Measurements from ENCODE around the gene PHAF1.
A peak's percentile ranks its signal among the peaks of the same experiment; 100 is the strongest.

PHAF1 gene

DNA sequence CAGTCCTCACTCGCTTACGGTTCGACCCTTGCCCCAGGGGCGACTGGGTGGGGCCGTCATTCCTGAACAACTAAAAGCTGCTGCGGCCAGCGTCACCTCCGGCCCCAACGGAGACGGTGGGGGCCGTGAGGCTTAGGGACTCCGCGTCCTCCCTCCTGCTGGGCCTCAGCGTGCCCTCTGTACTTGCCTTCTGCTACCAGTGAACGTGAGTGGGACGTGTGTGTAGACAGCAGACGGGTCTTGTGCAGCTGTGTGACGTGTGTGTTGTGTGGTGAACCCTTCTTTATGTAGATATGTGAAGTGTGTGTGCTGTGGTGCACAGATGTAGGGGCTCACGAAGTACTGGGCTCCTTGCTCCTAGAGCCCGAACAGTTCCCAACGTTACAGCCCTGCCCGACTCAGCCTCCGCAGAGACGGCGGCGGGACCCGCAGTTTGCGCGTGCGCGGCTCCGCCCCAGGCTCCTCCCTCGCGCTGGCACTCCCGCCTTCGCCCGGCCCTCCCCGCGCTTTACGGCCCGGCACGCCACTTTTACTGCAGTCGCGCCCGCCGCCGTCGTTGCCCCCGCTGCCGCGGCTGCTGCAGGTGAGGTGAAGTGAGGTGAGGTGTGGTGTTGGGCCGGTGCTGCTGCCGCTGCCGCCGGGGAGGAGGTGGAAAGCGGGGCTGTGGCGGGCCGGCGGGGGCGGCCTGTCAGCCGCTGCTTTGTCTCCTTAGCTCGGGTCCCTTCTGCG is at the start of gene PHAF1:
Gene PHAF1, plus strand, starts transcription at position 535 of the 729 bp plus-strand sequence. CDS start 235 bp downstream, outside the sequence.
- Histone ChIP-seq H3K4me1 (ENCODE audit: control insufficient read depth, insufficient read depth, low read length) (peaks cover 5% of the 10 kb centered on the region; the same call in 1 of the 2 replicates), H3K9ac (ENCODE audit: low read depth, low read length) (peak within 1 kb of the TSS; percentile 45), H3K9me3 (ENCODE audit: control insufficient read depth, insufficient read depth, low read length) (no peaks in the 10 kb centered on the region), H3K4me3 (ENCODE audit: low read depth, low read length) (peak within 1 kb of the TSS; percentile 87), H3K36me3 (ENCODE audit: control insufficient read depth, insufficient read depth, low read length) (no peaks in the 10 kb centered on the region), H3K27me3 (ENCODE audit: control insufficient read depth, insufficient read depth, low read length) (no peaks in the 10 kb centered on the region), H3K27ac (ENCODE audit: low read depth, low read length) (peak within 1 kb of the TSS; percentile 63)

DNA sequence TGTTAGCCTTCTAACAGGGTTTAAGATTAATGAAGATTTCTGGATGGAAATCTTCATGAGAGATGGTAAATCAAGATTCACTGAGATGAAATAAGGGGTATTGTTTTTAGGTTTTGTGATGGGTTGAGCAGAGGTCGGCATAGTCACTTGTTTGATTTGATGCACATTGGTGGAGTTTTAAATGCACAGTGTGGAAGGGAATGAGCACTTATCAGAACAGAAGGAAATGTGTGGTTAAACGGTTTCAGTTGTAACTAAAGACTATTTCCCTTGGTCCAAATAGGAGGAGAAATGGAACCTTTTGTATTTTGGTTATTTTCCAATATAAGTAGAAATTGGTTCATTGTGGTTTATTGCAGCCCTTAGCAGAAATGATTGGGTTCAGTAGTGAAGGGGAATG is 46.7 kb upstream of the PHAF1 start:
- peaks cover 14% of the 10 kb centered on the region for H3K36me3 ChIP-seq (ENCODE audit: control insufficient read depth, insufficient read depth, low read length)
- no peaks in the 10 kb centered on the region for H3K27me3 ChIP-seq (ENCODE audit: control insufficient read depth, insufficient read depth, low read length)
- no peaks in the 10 kb centered on the region for H3K4me1 ChIP-seq (ENCODE audit: control insufficient read depth, insufficient read depth, low read length)
- no peak overlapping the region for H3K27ac ChIP-seq (ENCODE audit: low read depth, low read length)
- no peak overlapping the region for H3K4me3 ChIP-seq (ENCODE audit: low read depth, low read length)
- H3K9ac ChIP-seq (ENCODE audit: low read depth, low read length): no peak overlapping the region
- H3K9me3 ChIP-seq (ENCODE audit: control insufficient read depth, insufficient read depth, low read length): no peaks in the 10 kb centered on the region

DNA sequence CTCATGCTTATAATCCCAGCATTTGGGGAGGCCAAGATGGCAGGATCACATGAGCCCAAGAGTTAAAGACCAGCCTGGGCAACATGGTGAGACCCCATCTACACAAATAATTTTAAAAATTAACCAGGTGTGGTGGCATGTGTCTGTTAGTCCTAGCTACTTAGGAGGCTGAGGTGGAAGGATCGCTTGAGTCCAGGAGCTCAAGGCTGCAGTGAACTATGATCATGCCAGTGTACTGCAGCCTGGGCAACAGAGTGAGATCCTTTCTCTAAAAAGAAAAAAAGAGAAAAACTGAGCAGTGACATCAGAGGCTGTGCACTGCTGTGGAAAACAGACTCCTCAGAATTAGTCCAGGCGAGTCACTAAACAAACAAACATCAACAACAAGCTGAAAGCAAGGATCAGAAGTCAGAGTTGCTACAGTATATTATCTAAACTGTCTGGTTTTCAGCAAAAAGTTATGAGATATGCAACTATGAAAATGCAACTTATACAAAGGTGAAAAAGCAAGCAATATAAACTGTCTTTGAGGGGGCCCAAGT is 41.5 kb upstream of the PHAF1 start:
- Histone ChIP-seq H3K27me3 (ENCODE audit: control insufficient read depth, insufficient read depth, low read length) (no peaks in the 10 kb centered on the region), H3K27ac (ENCODE audit: low read depth, low read length) (no peak overlapping the region), H3K4me3 (ENCODE audit: low read depth, low read length) (no peak overlapping the region), H3K4me1 (ENCODE audit: control insufficient read depth, insufficient read depth, low read length) (no peaks in the 10 kb centered on the region), H3K9me3 (ENCODE audit: control insufficient read depth, insufficient read depth, low read length) (no peaks in the 10 kb centered on the region), H3K36me3 (ENCODE audit: control insufficient read depth, insufficient read depth, low read length) (peaks cover 36% of the 10 kb centered on the region), H3K9ac (ENCODE audit: low read depth, low read length) (no peak overlapping the region)

DNA sequence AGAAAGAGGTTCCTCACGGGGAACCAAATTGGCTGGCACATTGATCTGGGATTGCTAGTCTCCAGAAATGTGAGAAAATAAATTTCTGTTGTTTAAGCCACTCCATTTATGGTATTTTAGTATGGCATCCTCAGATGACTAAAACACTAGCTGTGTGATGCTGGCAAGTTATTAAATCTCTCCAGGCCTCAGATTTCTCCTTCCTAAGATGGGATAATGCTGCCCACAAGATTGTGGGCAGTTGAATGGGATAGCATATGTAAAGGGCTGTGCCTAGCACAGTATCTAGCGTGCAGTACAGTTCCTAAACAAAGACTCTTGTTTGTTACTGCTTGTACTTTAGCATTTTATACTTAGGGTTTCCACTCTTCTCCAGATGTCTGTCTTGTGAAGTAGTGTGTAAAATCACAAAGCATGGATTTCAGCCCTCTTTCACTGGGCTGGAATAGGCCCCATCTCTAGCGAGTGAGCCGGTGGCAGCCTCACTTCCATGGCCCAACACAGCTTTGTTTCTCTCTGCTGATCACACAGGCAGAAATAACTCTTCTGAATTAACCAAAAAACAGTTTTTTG is 38.2 kb upstream of the PHAF1 start:
- no peaks in the 10 kb centered on the region for H3K9me3 ChIP-seq (ENCODE audit: control insufficient read depth, insufficient read depth, low read length)
- no peaks in the 10 kb centered on the region for H3K4me1 ChIP-seq (ENCODE audit: control insufficient read depth, insufficient read depth, low read length)
- H3K36me3 ChIP-seq (ENCODE audit: control insufficient read depth, insufficient read depth, low read length): peaks cover 45% of the 10 kb centered on the region
- no peak overlapping the region for H3K4me3 ChIP-seq (ENCODE audit: low read depth, low read length)
- no peak overlapping the region for H3K9ac ChIP-seq (ENCODE audit: low read depth, low read length)
- no peaks in the 10 kb centered on the region for H3K27me3 ChIP-seq (ENCODE audit: control insufficient read depth, insufficient read depth, low read length)
- no peak overlapping the region for H3K27ac ChIP-seq (ENCODE audit: low read depth, low read length)

DNA sequence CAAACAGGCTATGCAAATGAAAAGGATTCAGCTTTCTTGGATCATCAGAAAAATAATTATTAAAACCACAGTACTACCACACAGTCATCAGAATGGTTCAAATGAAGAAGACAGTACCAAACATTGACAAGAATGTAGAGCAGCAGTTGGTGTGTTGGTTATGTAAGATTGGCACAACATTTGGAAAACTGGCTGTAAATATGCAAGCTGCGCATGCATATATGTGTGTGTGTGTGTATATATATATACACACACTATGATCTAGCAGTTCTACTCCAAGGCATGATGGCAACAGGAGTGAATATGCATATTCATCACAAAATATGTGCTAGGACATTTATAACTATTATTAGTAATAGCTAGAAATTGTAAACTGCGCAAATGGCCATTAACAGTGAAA is 34.4 kb upstream of the PHAF1 start:
- Histone ChIP-seq H3K27me3 (ENCODE audit: control insufficient read depth, insufficient read depth, low read length) (no peaks in the 10 kb centered on the region), H3K36me3 (ENCODE audit: control insufficient read depth, insufficient read depth, low read length) (peaks cover 22% of the 10 kb centered on the region), H3K9ac (ENCODE audit: low read depth, low read length) (no peak overlapping the region), H3K9me3 (ENCODE audit: control insufficient read depth, insufficient read depth, low read length) (no peaks in the 10 kb centered on the region), H3K4me3 (ENCODE audit: low read depth, low read length) (no peak overlapping the region), H3K27ac (ENCODE audit: low read depth, low read length) (no peak overlapping the region), H3K4me1 (ENCODE audit: control insufficient read depth, insufficient read depth, low read length) (no peaks in the 10 kb centered on the region)

DNA sequence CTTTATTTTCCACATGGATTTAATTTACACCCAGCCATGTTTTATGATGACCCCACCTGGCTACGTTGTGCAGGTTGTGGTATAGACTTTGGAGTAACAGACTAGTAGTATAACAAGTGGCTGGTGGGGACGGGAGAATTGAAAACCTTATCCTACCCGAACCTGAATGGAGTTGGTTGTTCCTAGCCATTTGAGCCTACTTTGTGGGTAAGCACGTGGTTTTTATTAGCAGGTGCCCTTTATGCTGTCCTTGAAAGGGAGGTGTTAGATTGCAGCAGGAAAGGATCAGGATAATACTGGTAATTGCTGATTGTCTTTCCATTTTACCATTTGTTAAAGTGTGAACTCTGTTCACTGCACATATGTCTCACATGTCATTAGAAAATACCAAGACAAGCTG is 31.9 kb upstream of the PHAF1 start:
- H3K9me3 ChIP-seq (ENCODE audit: control insufficient read depth, insufficient read depth, low read length): no peaks in the 10 kb centered on the region
- no peaks in the 10 kb centered on the region for H3K27me3 ChIP-seq (ENCODE audit: control insufficient read depth, insufficient read depth, low read length)
- no peak overlapping the region for H3K4me3 ChIP-seq (ENCODE audit: low read depth, low read length)
- no peak overlapping the region for H3K9ac ChIP-seq (ENCODE audit: low read depth, low read length)
- no peak overlapping the region for H3K27ac ChIP-seq (ENCODE audit: low read depth, low read length)
- H3K36me3 ChIP-seq (ENCODE audit: control insufficient read depth, insufficient read depth, low read length): peaks cover 13% of the 10 kb centered on the region
- no peaks in the 10 kb centered on the region for H3K4me1 ChIP-seq (ENCODE audit: control insufficient read depth, insufficient read depth, low read length)

DNA sequence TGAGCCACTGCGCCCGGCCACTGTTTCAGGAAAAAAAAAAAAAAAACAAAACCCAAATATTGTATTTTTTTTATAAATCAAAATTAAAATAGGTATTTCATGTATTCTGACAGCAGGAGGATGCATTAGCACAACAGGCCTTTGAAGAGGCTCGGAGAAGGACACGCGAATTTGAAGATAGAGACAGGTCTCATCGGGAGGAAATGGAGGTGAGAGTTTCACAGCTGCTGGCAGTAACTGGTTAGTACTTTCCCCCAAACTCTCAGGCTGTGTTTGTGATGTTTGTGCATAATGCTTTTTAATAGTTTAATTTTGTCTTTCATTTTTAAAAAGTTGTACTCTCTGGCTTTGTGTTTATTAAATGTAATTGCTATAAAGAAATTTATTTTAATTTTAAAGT is 27.6 kb upstream of the PHAF1 start:
- no peaks in the 10 kb centered on the region for H3K4me1 ChIP-seq (ENCODE audit: control insufficient read depth, insufficient read depth, low read length)
- no peaks in the 10 kb centered on the region; the same call in none of the 2 replicates for H3K36me3 ChIP-seq (ENCODE audit: control insufficient read depth, insufficient read depth, low read length)
- H3K27ac ChIP-seq (ENCODE audit: low read depth, low read length): no peak overlapping the region
- no peak overlapping the region for H3K9ac ChIP-seq (ENCODE audit: low read depth, low read length)
- no peaks in the 10 kb centered on the region for H3K27me3 ChIP-seq (ENCODE audit: control insufficient read depth, insufficient read depth, low read length)
- H3K4me3 ChIP-seq (ENCODE audit: low read depth, low read length): no peak overlapping the region
- H3K9me3 ChIP-seq (ENCODE audit: control insufficient read depth, insufficient read depth, low read length): no peaks in the 10 kb centered on the region

DNA sequence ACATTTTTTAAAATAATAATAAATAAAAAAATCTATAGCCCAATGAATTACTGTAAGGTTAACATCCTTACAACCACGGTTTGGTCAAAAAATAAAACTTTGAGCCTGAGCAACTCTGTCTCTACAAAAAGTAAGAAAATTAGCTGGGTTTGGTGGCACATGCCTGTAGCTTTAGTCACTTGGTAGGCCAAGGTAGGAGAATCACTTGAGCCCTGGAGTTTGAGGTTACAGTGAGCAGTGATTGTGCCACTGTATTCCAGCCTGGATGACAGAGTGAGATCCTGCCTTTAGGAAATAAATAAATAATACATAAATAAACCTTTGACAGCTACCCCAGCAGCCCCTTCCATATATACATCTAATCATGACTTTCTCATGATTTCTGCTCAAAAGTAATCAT is 26.9 kb upstream of the PHAF1 start:
- Histone ChIP-seq H3K9ac (ENCODE audit: low read depth, low read length) (no peak overlapping the region), H3K27ac (ENCODE audit: low read depth, low read length) (no peak overlapping the region), H3K9me3 (ENCODE audit: control insufficient read depth, insufficient read depth, low read length) (no peaks in the 10 kb centered on the region), H3K27me3 (ENCODE audit: control insufficient read depth, insufficient read depth, low read length) (no peaks in the 10 kb centered on the region), H3K4me3 (ENCODE audit: low read depth, low read length) (no peak overlapping the region), H3K4me1 (ENCODE audit: control insufficient read depth, insufficient read depth, low read length) (no peaks in the 10 kb centered on the region), H3K36me3 (ENCODE audit: control insufficient read depth, insufficient read depth, low read length) (peaks cover 3% of the 10 kb centered on the region)

DNA sequence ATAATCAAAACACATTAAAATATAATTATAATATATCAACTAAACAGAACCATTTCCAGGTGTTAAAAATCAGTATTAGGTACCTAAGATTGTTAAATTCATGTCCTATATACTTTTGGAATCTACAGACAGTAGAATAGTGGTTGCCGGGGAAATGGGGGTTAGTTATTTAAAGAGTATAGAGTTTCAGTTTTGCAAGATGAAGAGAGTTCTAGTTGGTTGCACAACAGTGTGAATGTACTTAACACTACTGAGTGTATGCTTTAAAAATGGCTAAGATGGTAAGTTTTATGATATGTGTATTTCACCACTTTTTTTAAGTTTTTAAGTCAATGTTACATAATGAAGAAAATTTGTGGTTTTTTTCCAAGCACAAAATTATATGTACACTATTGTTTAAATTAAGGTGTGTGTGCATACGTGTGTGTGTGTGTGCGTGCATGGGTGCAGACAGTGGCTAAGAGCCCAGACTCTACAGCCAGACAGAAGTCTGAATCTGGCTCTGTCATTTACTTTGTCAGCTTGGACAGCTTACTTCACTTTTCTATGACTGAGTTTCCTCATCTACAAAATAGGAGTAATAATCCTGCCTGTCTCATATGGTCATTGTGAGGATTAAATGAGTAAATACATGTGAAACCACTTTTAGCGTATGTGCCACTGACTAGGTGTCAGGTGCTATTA is 25.3 kb upstream of the PHAF1 start:
- Histone ChIP-seq H3K4me3 (ENCODE audit: low read depth, low read length) (no peak overlapping the region), H3K9me3 (ENCODE audit: control insufficient read depth, insufficient read depth, low read length) (no peaks in the 10 kb centered on the region), H3K27me3 (ENCODE audit: control insufficient read depth, insufficient read depth, low read length) (no peaks in the 10 kb centered on the region), H3K27ac (ENCODE audit: low read depth, low read length) (no peak overlapping the region), H3K9ac (ENCODE audit: low read depth, low read length) (no peak overlapping the region), H3K4me1 (ENCODE audit: control insufficient read depth, insufficient read depth, low read length) (no peaks in the 10 kb centered on the region), H3K36me3 (ENCODE audit: control insufficient read depth, insufficient read depth, low read length) (peaks cover 3% of the 10 kb centered on the region)

DNA sequence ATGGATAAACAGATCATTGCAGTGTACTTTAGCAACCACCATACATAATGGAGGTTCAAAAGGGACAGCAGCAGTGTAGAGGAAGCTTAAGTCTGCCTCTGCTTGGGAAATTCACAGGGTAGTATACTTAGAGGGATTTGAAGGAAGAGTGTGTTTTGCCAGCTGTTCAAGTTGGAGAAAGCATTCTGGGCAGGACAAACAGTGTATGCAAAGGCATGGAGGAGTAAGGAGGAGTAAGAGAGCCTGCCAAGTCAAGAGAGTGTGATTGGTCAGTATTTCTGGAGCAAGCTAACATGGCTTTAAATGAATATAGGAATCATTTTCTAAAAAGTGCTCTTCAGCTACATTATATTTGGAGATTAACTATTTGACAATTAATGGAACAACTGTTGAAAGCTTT is 22.9 kb upstream of the PHAF1 start:
- Histone ChIP-seq H3K4me3 (ENCODE audit: low read depth, low read length) (no peak overlapping the region), H3K9ac (ENCODE audit: low read depth, low read length) (no peak overlapping the region), H3K9me3 (ENCODE audit: control insufficient read depth, insufficient read depth, low read length) (no peaks in the 10 kb centered on the region), H3K27me3 (ENCODE audit: control insufficient read depth, insufficient read depth, low read length) (no peaks in the 10 kb centered on the region), H3K27ac (ENCODE audit: low read depth, low read length) (no peak overlapping the region), H3K36me3 (ENCODE audit: control insufficient read depth, insufficient read depth, low read length) (peaks cover 3% of the 10 kb centered on the region), H3K4me1 (ENCODE audit: control insufficient read depth, insufficient read depth, low read length) (no peaks in the 10 kb centered on the region)

DNA sequence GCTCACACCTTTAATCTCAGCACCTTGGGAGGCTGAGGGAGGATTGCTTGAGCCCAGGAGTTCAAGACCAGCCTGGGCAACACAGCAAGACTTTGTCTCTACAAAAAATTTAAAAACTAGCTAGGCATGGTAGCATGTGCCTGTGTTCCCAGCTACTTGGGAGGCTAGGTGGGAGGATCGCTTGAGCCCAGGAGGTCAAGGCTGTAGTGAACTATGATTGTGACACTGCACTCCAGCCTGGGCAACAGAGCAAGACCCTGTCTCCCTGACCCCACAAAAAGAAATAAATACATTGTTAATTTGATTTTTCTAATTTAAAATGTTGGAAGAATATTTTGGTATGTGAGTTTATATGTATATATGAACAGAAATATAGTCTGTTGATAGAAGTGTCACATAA is 22.4 kb upstream of the PHAF1 start:
- H3K27me3 ChIP-seq (ENCODE audit: control insufficient read depth, insufficient read depth, low read length): no peaks in the 10 kb centered on the region
- H3K27ac ChIP-seq (ENCODE audit: low read depth, low read length): no peak overlapping the region
- no peaks in the 10 kb centered on the region for H3K4me1 ChIP-seq (ENCODE audit: control insufficient read depth, insufficient read depth, low read length)
- H3K9ac ChIP-seq (ENCODE audit: low read depth, low read length): no peak overlapping the region
- H3K4me3 ChIP-seq (ENCODE audit: low read depth, low read length): no peak overlapping the region
- H3K9me3 ChIP-seq (ENCODE audit: control insufficient read depth, insufficient read depth, low read length): no peaks in the 10 kb centered on the region
- peaks cover 3% of the 10 kb centered on the region for H3K36me3 ChIP-seq (ENCODE audit: control insufficient read depth, insufficient read depth, low read length)

Measured in HUES48 (cell line).